Left hindlimb (tissue), 1 donor: ENCODE data around the gene TMEM234.

ENCODE experiments used
- DNase-seq: peaks from one replicate; pipeline ENCODE4 v3.0.0-alpha.2; 2018

TMEM234 gene

GRCh38 chr1:32199043-32199716 is 23.0 kb downstream of the TMEM234 start:
- no peak for DNase-seq

- no peak for DNase-seq
Observed at GRCh38 chr1:32198237-32199042, 23.7 kb downstream of the TMEM234 start.

GRCh38 chr1:32197837-32198236 is 24.3 kb downstream of the TMEM234 start:
- DNase-seq, result no peak

GRCh38 chr1:32197074-32197473 is 25.1 kb downstream of the TMEM234 start:
- no peak for DNase-seq

- DNase-seq, result no peak
Observed at GRCh38 chr1:32195972-32196823, 26.0 kb downstream of the TMEM234 start.

- DNase-seq, result no peak
Observed at GRCh38 chr1:32195531-32195930, 26.6 kb downstream of the TMEM234 start.

- no peak for DNase-seq
Observed at GRCh38 chr1:32194984-32195383, 27.2 kb downstream of the TMEM234 start.

GRCh38 chr1:32192220-32192948 is 29.8 kb downstream of the TMEM234 start:
- no peak for DNase-seq

- DNase-seq, result no peak
Observed at GRCh38 chr1:32187850-32188249, 34.3 kb downstream of the TMEM234 start.

GRCh38 chr1:32186491-32186890 is 35.7 kb downstream of the TMEM234 start:
- DNase-seq, result no peak

- no peak for DNase-seq
Observed at GRCh38 chr1:32186077-32186476, 36.1 kb downstream of the TMEM234 start.

GRCh38 chr1:32184650-32185049 is 37.5 kb downstream of the TMEM234 start:
- DNase-seq, result no peak

GRCh38 chr1:32182060-32182459 is 40.1 kb downstream of the TMEM234 start:
- no peak for DNase-seq

- no peak for DNase-seq
Observed at GRCh38 chr1:32181563-32181962, 40.6 kb downstream of the TMEM234 start.

- no peak for DNase-seq
Observed at GRCh38 chr1:32181065-32181464, 41.1 kb downstream of the TMEM234 start.

- peak; percentile 73 for DNase-seq
Observed at GRCh38 chr1:32180186-32181060, 41.7 kb downstream of the TMEM234 start.

- DNase-seq, result peak; percentile 97
Observed at GRCh38 chr1:32179443-32180185, 42.5 kb downstream of the TMEM234 start, which contains the start of gene TXLNA. Gene TXLNA (plus strand): TSS chr1:32179675. CDS start chr1:32180346, 671 bp downstream.

GRCh38 chr1:32179193-32179442 is 43.0 kb downstream of the TMEM234 start:
- DNase-seq, result no peak

GRCh38 chr1:32178380-32179192 is 43.6 kb downstream of the TMEM234 start:
- no peak for DNase-seq

GRCh38 chr1:32172621-32173245 is 49.4 kb downstream of the TMEM234 start:
- no peak for DNase-seq
